RCC 7860 (cell line): ENCODE data around the gene SDK1.
A peak's percentile ranks its signal among the peaks of the same experiment; 100 is the strongest.

Source experiments
- DNase-seq: peaks from one replicate; pipeline ENCODE4 v3.0.0-alpha.2; 2015; ENCODE audit warnings: low spot score
- FAIRE-seq: peaks from 2 replicates; lab custom pipeline; 2012; peaks lifted over from hg19 to GRCh38; lab: Jason Lieb, UNC

Gene SDK1

GRCh38 chr7:3393862-3394261 lies 92.8 kb downstream of the SDK1 start:
- no peak for DNase-seq
- no peak for FAIRE-seq

DNA sequence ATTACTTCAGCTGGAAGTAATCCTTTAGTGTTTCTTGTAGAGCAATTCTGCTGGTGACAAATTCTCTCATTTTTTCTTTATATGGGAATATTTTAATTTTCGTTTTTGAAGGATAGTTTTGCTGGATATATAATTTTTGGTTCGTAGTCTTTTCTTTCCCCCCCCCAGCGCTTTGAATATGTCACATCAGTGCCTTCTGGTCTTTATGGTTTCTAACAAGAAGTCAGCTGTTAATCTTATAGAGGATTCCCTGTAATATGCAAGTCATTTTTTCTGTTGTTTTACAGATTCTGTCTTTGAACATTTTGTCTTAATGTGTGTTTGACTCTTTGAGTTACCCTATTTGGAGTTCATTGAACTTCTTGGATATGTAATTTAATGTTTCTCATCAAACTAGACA lies 96.3 kb downstream of the SDK1 start:
- FAIRE-seq (no peak), DNase-seq (no peak)

DNA sequence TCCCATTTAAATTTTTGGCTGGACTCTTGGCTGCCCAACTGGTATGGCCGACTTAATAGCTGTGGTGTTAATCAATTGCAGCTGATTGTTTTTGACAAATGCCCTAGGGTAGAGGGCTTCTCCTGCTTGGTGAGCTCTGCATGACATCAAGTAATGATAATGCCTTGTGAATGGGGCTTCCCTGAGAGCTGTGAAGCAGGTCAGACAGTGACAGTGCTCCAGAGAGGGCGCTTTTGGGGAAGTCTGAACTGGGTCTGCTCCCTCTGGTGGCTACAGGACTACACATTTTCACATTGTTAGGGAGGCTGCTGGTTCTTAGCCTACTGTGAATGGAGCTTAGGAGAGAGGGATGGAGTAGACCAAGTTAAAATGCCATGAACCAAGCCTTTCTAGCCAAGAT lies 98.8 kb downstream of the SDK1 start:
- FAIRE-seq, result no peak

GRCh38 chr7:3404501-3404900 lies 103.4 kb downstream of the SDK1 start:
- DNase-seq (no peak), FAIRE-seq (no peak)

More for the DNA sequence above, 98.8 kb downstream of the SDK1 start:
- DNase-seq, result no peak

DNA sequence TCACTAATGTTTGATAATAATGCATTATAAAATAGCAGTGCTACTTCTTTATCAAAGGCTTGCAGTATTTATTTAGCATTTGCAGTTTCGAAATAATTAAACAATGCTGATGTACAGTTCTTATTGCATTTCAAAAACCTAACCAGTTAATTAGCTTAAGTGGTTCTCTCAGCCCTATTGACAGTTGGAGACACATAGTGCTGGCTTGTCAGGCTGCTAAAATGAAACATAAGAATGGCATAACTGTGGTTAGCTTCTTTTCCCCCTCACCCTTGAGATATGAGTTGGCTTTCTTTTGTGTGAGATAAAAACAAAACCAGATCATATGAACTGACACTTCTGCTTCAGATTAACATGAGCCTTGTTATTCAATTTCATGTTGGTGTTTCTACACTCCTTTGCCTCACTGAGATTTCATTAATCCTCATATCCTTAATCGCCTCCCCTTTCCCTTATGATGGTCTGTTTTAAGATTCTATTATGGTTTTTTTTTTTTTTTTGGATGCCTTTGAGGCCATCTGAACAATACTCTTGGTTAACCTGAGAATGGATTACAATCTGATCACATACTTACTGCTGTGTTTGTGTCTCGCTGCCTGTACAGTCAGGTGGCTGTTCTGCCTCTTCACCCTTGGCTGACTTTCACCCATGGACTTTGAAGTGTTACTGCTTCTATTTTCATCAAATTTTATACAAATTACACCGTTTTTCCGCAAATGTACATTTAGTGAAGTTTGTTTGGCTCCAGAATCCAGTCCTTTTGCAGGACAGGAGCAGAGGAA lies 108.0 kb downstream of the SDK1 start:
- no peak for DNase-seq
- FAIRE-seq, result no peak

- no peak for DNase-seq
- FAIRE-seq, result no peak
These were observed 111.8 kb downstream of the SDK1 start for GRCh38 chr7:3412871-3413270.

DNA sequence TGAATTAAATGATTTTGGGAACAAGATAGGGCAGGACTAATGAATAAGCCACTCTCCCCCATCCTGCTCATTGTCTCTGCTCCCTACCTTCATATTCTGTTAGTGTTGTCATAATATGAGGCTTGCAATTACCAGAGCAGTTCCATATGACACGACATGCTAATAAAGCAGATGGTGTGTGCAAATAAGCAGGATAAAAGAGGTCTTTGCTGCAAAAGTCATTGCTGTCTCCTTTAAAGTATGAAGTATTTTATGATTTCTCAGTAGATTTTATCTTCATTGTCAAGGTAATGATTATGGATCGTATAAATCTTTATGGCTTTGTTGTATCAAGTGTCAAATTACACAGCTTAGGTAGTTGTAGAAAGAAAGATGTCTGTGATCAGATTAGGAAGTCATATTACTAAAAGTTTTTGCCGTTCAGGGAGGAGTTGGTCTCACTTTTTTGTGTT lies 114.8 kb downstream of the SDK1 start:
- FAIRE-seq, result no peak

GRCh38 chr7:3416453-3416852 lies 115.4 kb downstream of the SDK1 start:
- FAIRE-seq, result no peak

More for the DNA sequence above, 114.8 kb downstream of the SDK1 start:
- DNase-seq, result no peak

DNA sequence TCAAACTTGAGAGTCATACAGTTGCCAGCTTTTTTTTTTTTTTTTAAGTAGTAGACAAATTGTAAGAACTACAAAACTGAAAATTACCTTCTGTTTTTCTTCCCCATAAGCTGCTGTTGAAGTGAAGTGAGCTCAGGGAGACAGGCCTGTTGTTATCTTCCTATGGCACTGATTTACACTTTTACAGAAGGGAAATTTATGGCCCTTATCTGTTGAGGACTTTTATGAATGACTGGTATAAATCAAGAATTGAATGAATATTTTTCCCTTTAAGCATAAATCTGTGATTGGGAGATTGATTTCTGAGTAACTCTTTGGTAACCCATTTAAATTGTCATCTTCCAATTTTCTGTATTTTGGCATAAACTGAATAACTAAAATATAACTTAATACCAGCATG lies 124.0 kb downstream of the SDK1 start:
- no peak for FAIRE-seq
- no peak for DNase-seq

More at GRCh38 chr7:3416453-3416852, 115.4 kb downstream of the SDK1 start:
- DNase-seq, result no peak

DNA sequence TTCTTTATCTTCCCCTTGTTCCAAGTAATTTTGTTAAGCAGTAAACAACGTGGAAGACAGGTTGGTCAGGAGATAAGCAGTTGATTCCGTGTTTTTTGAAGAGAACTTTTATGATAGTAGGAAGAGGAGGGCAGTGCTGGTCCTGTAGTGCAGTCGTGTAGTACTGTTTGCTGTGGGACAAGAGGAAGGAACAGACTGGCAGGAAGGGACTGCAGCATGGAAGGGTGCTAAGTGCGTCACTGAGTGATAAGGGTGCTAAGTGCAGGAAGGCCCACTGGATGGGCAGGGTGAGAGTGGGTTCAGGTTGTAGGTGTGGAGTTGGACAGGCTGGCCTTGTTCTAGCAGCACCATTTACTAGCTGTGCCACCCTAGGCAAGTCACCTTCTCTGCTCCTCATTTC lies 125.0 kb downstream of the SDK1 start:
- no peak for FAIRE-seq

DNA sequence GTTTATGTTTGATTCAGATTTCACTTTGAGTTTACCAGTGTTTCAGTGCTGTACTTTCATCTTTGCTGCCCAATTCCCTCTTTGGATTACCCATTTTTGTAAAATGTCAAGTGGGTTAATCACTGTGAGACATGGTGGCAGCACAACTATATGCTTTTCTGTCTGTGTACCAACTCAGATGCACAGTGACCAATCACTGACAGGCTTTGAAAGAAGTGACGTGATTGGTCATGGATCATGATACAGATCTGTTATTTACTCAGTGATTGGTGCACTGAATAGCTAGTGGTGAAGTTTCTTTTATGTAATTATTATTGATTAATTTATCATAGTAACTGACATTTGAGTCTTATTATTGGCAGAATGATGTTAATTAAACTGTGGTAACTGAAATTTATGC lies 126.9 kb downstream of the SDK1 start:
- FAIRE-seq, result no peak
- DNase-seq, result no peak

More for the DNA sequence above, 125.0 kb downstream of the SDK1 start:
- DNase-seq, result no peak

DNA sequence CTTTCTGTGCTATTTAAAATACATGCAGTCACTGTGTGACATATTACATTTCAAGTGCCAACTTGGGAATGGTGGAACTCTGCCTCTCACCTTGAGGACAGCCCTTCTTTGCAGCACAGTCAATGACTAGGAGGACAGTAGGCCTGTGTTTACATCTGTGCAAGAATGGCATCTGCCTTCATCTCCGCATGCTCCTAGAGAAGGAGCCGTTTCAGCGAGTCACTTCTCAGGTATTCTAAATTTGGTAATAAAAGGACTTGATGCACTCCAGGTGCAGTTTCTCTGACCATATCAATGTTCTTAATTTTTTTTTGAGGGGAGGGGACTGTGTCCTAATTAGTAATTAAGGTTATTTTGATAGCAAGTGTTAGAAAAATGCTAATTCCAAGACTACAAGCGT lies 128.9 kb downstream of the SDK1 start:
- DNase-seq (no peak), FAIRE-seq (no peak)

DNA sequence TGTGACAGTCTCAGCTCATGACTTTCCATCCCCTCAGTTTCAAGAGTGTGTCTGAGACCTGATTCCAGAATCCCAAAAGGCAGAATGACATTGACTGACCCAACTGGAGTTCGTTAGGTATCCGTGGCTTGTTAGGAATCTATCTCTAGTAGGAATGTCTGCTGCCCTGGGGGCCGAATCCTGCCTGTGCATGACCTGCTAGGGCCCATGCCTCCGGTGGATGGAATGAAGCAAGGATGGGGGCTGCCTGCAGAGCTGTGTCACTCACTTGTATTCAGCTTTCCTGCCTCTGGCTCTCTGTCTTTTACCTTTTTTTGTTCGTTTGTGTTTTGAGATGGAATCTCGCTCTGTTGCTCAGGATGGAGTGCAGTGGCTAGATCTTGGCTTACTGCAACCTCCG lies 129.5 kb downstream of the SDK1 start:
- DNase-seq, result no peak
- no peak for FAIRE-seq

- no peak for DNase-seq
- FAIRE-seq, result no peak
These were observed 130.3 kb downstream of the SDK1 start for GRCh38 chr7:3431306-3431705.

- no peak for DNase-seq
- no peak for FAIRE-seq
These were observed 131.9 kb downstream of the SDK1 start for GRCh38 chr7:3432911-3433310.

DNA sequence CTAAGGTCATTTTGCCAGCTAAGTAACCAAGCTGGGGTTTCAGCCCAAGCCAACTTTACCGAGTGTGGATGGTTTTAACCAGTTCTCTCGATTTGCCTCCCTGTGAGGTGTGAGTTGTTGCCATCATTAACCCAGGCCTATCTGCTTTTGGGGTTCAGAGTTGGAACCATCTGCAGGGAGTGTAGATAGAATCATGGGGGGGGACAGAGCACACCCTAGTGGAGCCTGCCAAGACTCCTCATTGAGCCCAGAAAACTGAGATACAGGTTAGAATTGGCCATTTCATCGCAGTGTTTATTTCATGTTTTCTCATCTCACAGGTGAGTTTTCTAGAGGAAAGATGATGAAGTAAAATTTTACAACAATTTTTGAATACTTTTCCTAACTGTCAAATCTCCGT lies 133.6 kb downstream of the SDK1 start:
- DNase-seq (no peak), FAIRE-seq (no peak)

- no peak for DNase-seq
- FAIRE-seq, result no peak
These were observed 135.1 kb downstream of the SDK1 start for GRCh38 chr7:3436112-3436511.

- FAIRE-seq (no peak), DNase-seq (peak; percentile 24)
These were observed 135.7 kb downstream of the SDK1 start for GRCh38 chr7:3436746-3437145.

GRCh38 chr7:3437467-3437866 lies 136.4 kb downstream of the SDK1 start:
- FAIRE-seq, result no peak
- DNase-seq, result no peak

DNA sequence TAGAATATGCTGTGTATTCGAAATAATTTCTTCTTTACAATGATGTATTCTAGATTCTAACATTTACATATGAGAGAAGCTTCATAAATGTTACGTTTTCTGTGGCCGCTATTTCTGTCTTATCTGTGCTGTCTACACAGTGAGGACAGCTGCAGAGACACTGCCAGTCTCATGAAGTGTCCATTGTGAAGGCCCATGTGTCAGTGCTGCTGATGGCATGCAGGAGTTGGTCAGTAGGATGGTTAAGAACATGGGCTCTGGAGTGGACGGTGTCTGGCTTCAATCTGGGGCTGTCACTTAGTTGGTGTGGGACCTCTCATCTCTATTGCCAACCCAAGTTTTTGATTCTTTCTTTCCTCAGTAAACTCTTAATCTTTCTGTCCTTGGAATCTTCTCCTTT lies 137.3 kb downstream of the SDK1 start:
- no peak for DNase-seq
- no peak for FAIRE-seq

DNA sequence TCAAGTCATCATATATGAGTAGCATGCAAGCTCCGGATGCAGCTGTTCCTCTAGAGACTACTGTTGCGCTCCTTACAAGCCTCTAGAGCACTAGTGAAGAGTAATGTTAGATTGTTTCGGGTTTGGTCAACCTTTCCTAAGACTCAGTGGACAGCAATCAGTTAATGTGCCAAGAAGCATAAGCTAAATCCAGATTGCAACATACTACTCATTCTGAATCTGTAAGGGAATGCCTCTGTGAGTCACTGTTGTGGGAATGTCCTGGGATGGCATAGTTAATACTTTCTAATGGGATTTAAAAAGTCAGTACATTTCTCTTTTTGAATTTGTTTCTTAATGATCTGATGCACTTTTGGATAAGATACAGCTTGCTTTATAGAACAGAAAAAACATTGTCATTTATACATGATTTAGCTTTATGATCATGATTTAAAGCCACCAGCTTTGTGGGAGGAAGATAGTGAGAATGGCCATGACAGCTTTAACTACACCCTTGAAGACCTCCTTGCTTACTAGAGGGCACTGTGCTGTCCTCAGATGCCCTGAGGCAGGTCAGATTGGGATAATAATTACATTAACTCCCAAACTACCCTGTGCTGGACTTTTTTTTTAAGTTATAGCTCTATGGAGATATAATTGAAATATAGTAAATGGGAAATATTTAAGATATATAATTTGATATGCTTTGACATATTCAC lies 138.4 kb downstream of the SDK1 start:
- DNase-seq (peak; percentile 50), FAIRE-seq (peak; percentile 84)

- no peak for FAIRE-seq
These were observed 139.5 kb downstream of the SDK1 start for GRCh38 chr7:3440509-3440908.

More at GRCh38 chr7:3440509-3440908, 139.5 kb downstream of the SDK1 start:
- no peak for DNase-seq
